Sigmoid colon (tissue), 4 donors: ENCODE measurements around the gene PLG.
"Not testable (repeated sequence)": the region's sequence is repeated elsewhere in the genome, so short reads cannot be mapped to it uniquely, and the experiment has no call there.

Source experiments
- EP300 ChIP-seq, 4 donors: sonication (generic); formaldehyde crosslinking; IDR thresholded peaks; one replicate each; pipeline ENCODE4 v1.6.1; 2017; ENCODE audit warnings: antibody characterized with exemption in 4 of 4
- POLR2A ChIP-seq, 2 donors: fragments of 450-650 bp; IDR thresholded peaks; one replicate each; pipeline ENCODE4 v1.6.1; 2016; ENCODE audit warnings: antibody characterized with exemption in 2 of 2, mild to moderate bottlenecking in 2 of 2, moderate library complexity in 2 of 2
- POLR2AphosphoS5 ChIP-seq, 4 donors: sonication (generic); formaldehyde crosslinking; IDR thresholded peaks; one replicate each; pipeline ENCODE4 v1.6.1; 2017; ENCODE audit warnings: antibody characterized with exemption in 4 of 4
- TF ChIP-seq, protein P1 (sequence below), 4 experiments: fragments of 450-650 bp in 3 of 4; fragments of 200-600 bp in 1 of 4; IDR thresholded peaks; one replicate each; pipeline ENCODE4 v1.5.1; 2016 to 2019; ENCODE audit warnings: antibody characterized with exemption in 4 of 4, mild to moderate bottlenecking in 3 of 4, moderate library complexity in 2 of 4

DNA sequence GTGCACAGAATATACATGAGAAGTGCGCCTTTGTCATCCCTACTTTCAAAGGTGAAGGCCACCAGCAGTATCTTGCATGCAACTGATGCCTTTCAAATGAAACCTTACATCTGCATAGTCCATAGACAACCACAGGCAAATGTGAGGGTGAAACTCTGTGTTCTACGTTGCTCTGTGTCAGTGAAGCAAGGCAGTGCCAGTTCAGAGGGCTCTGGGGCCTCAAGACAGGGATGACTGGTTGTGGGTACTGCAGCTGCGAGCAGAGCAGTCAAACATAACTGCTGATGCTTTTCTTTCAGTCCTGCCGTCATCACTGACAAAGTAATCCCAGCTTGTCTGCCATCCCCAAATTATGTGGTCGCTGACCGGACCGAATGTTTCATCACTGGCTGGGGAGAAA is 39.0 kb downstream of the PLG start:
- TF ChIP-seq, protein P1, sequence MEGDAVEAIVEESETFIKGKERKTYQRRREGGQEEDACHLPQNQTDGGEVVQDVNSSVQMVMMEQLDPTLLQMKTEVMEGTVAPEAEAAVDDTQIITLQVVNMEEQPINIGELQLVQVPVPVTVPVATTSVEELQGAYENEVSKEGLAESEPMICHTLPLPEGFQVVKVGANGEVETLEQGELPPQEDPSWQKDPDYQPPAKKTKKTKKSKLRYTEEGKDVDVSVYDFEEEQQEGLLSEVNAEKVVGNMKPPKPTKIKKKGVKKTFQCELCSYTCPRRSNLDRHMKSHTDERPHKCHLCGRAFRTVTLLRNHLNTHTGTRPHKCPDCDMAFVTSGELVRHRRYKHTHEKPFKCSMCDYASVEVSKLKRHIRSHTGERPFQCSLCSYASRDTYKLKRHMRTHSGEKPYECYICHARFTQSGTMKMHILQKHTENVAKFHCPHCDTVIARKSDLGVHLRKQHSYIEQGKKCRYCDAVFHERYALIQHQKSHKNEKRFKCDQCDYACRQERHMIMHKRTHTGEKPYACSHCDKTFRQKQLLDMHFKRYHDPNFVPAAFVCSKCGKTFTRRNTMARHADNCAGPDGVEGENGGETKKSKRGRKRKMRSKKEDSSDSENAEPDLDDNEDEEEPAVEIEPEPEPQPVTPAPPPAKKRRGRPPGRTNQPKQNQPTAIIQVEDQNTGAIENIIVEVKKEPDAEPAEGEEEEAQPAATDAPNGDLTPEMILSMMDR (IDR thresholded peaks at IDR 0.05): not testable (repeated sequence)
- TF ChIP-seq POLR2A, EP300, POLR2AphosphoS5 (IDR thresholded peaks at IDR 0.05): not testable (repeated sequence)
